H9 (cell line): Measurements from ENCODE around the gene NR0B2. TPM values are rescaled to one million over a fixed set of nuclear protein-coding genes. Genes with fewer than 3 reads are reported as not detected.
"Not testable (repeated sequence)": the region's sequence is repeated elsewhere in the genome, so short reads cannot be mapped to it uniquely, and the experiment has no call there.

ENCODE experiments used
- DNase-seq: peaks from one replicate; pipeline ENCODE4 v3.0.0-alpha.2; 2017
- H2AFZ ChIP-seq: one replicate; pipeline ENCODE4 v1.6.1; 2013; ENCODE audit warnings: mild to moderate bottlenecking, low read length, control low read depth, moderate library complexity
- H2AK5ac ChIP-seq: 2 replicates; pipeline ENCODE4 v1.6.1; 2013; ENCODE audit warnings: low read length, control low read depth, mixed read lengths; ENCODE audit not compliant: insufficient read length
- H2BK120ac ChIP-seq: one replicate; pipeline ENCODE4 v1.6.1; 2013; ENCODE audit warnings: low read depth, mild to moderate bottlenecking, low read length, control low read depth, inconsistent platforms; ENCODE audit not compliant: poor library complexity, severe bottlenecking
- H2BK12ac ChIP-seq: 2 replicates; pipeline ENCODE4 v1.6.1; 2013; ENCODE audit warnings: low read length, control low read depth, mixed read lengths, low read depth; ENCODE audit not compliant: insufficient read length
- H2BK15ac ChIP-seq: 2 replicates; pipeline ENCODE4 v1.6.1; 2013; ENCODE audit warnings: low read depth, low read length, control low read depth
- H2BK20ac ChIP-seq: one replicate; pipeline ENCODE4 v1.6.1; 2013; ENCODE audit warnings: low read depth, mild to moderate bottlenecking, low read length, control low read depth, inconsistent platforms; ENCODE audit not compliant: poor library complexity, severe bottlenecking
- H2BK5ac ChIP-seq: 2 replicates; pipeline ENCODE4 v1.6.1; 2013; ENCODE audit warnings: low read length, control low read depth, mixed read lengths; ENCODE audit not compliant: insufficient read length
- H3K14ac ChIP-seq: 2 replicates; pipeline ENCODE4 v1.6.1; 2013; ENCODE audit warnings: low read length, control low read depth; ENCODE audit not compliant: insufficient read depth
- H3K18ac ChIP-seq: 2 replicates; pipeline ENCODE4 v1.6.1; 2013; ENCODE audit warnings: low read depth, mild to moderate bottlenecking, mixed read lengths, low read length, control low read depth; ENCODE audit not compliant: insufficient read length
- H3K23ac ChIP-seq: 2 replicates; pipeline ENCODE4 v1.6.1; 2013; ENCODE audit warnings: low read length, control low read depth, mixed read lengths, low read depth; ENCODE audit not compliant: insufficient read length
- H3K23me2 ChIP-seq: 2 replicates; pipeline ENCODE4 v1.6.1; 2013; ENCODE audit warnings: low read depth, mild to moderate bottlenecking, mixed read lengths, low read length, control low read depth; ENCODE audit not compliant: insufficient read length, poor library complexity, severe bottlenecking
- H3K27ac ChIP-seq: 2 replicates; pipeline ENCODE4 v1.5.1; 2013; ENCODE audit warnings: low read length, control low read depth, mixed read lengths, low read depth; ENCODE audit not compliant: insufficient read length
- H3K27me3 ChIP-seq: 2 replicates; pipeline ENCODE4 v1.6.1; 2013; ENCODE audit warnings: low read length, control low read depth, inconsistent platforms; ENCODE audit not compliant: insufficient read depth
- H3K4ac ChIP-seq: 2 replicates; pipeline ENCODE4 v1.6.1; 2013; ENCODE audit warnings: low read depth, mild to moderate bottlenecking, control low read depth, inconsistent platforms, low read length, moderate library complexity
- H3K4me1 ChIP-seq: 2 replicates; pipeline ENCODE4 v1.6.1; 2013; ENCODE audit warnings: low read length, control low read depth, inconsistent platforms; ENCODE audit not compliant: insufficient read depth
- H3K4me2 ChIP-seq: 2 replicates; pipeline ENCODE4 v1.6.1; 2013; ENCODE audit warnings: low read length, control low read depth, mixed read lengths; ENCODE audit not compliant: insufficient read length, insufficient read depth
- H3K56ac ChIP-seq: 2 replicates; pipeline ENCODE4 v1.6.1; 2013; ENCODE audit warnings: low read depth, mild to moderate bottlenecking, mixed read lengths, low read length, control low read depth; ENCODE audit not compliant: insufficient read length
- H3K79me1 ChIP-seq: 2 replicates; pipeline ENCODE4 v1.6.1; 2013; ENCODE audit warnings: low read depth, mild to moderate bottlenecking, moderate library complexity, low read length, control low read depth, inconsistent platforms; ENCODE audit not compliant: insufficient read depth, poor library complexity, severe bottlenecking
- H3K79me2 ChIP-seq: 2 replicates; pipeline ENCODE4 v1.6.1; 2013; ENCODE audit warnings: low read length, control low read depth, inconsistent platforms; ENCODE audit not compliant: insufficient read depth
- H3K9ac ChIP-seq: 2 replicates; pipeline ENCODE4 v1.6.1; 2013; ENCODE audit warnings: low read length, control low read depth, mixed read lengths; ENCODE audit not compliant: insufficient read length; ENCODE audit errors: extremely low read depth
- H3K9me3 ChIP-seq: one replicate; pipeline ENCODE4 v1.6.1; 2013; ENCODE audit warnings: low read depth, low read length, inconsistent platforms; ENCODE audit not compliant: control insufficient read depth
- H3T11ph ChIP-seq: one replicate; pipeline ENCODE4 v1.6.1; 2013; ENCODE audit warnings: mild to moderate bottlenecking, low read length, control low read depth, inconsistent platforms
- H4K20me1 ChIP-seq: one replicate; pipeline ENCODE4 v1.6.1; 2013; ENCODE audit not compliant: control insufficient read depth, insufficient read length, insufficient read depth
- H4K5ac ChIP-seq: 2 replicates; pipeline ENCODE4 v1.6.1; 2013; ENCODE audit warnings: low read depth, mild to moderate bottlenecking, mixed read lengths, low read length, control low read depth; ENCODE audit not compliant: insufficient read length
- H4K8ac ChIP-seq: replicated peaks from 2 replicates; pipeline ENCODE4 v1.6.1; 2013; ENCODE audit warnings: low read length, control low read depth, mixed read lengths, low read depth; ENCODE audit not compliant: insufficient read length
- H4K91ac ChIP-seq: 2 replicates; pipeline ENCODE4 v1.6.1; 2013; ENCODE audit warnings: low read depth, mild to moderate bottlenecking, moderate library complexity, mixed read lengths, low read length, control low read depth; ENCODE audit not compliant: insufficient read length
- H3K27ac Mint-ChIP-seq, 3 experiments: 2 replicates in 2 of 3; 3 replicates in 1 of 3; pipeline ENCODE4 v1.8.0; 2020 to 2021; ENCODE audit warnings: mixed read lengths in 3 of 3, mild to moderate bottlenecking in 1 of 3, moderate library complexity in 1 of 3
- H3K27me3 Mint-ChIP-seq: 2 replicates; pipeline ENCODE4 v1.8.0; 2021; ENCODE audit warnings: low read depth, mild to moderate bottlenecking, moderate library complexity, mixed read lengths
- H3K36me3 Mint-ChIP-seq, 3 experiments: 2 replicates in 2 of 3; 3 replicates in 1 of 3; pipeline ENCODE4 v1.8.0; 2020 to 2021; ENCODE audit warnings: low read depth in 3 of 3, mixed read lengths in 3 of 3; ENCODE audit not compliant: insufficient read depth in 1 of 3
- H3K4me1 Mint-ChIP-seq, 2 experiments: 2 replicates each; pipeline ENCODE4 v1.8.0; 2020; ENCODE audit warnings: mixed read lengths in 2 of 2
- H3K4me3 Mint-ChIP-seq, 2 experiments: 2 replicates in 1 of 2; 3 replicates in 1 of 2; pipeline ENCODE4 v1.8.0; 2020 to 2021; ENCODE audit warnings: mild to moderate bottlenecking in 2 of 2, mixed read lengths in 2 of 2, moderate library complexity in 1 of 2
- H3K9me3 Mint-ChIP-seq, 2 experiments: 2 replicates in 1 of 2; 3 replicates in 1 of 2; pipeline ENCODE4 v1.8.0; 2020; ENCODE audit warnings: mild to moderate bottlenecking in 2 of 2, mixed read lengths in 2 of 2, moderate library complexity in 1 of 2
- WGBS: extraction: QIAGEN DNeasy Blood & Tissue Kit; methylation state at CpG from one replicate; pipeline ENCODE4 v1.1.7; 2013; ENCODE audit warnings: missing lambda C conversion rate, low lambda C conversion rate, mixed read lengths; ENCODE audit not compliant: insufficient read length; ENCODE audit errors: extremely low coverage; 5-methylcytosine and 5-hydroxymethylcytosine counted together
- total RNA-seq: library from RNA; stranded (reverse); gene quantifications from 2 replicates; pipeline ENCODE4 v1.2.1, GENCODE V29; 2021
- TF ChIP-seq, protein P1 (sequence below): fragments of 200-600 bp; sonication (generic); conservative IDR thresholded peaks from 3 replicates; pipeline ENCODE4 v1.8.0; 2021; ENCODE audit warnings: antibody characterized with exemption, mild to moderate bottlenecking

NR0B2 gene
- total RNA-seq, 1 experiment from 2014 or later: not detected

DNA sequence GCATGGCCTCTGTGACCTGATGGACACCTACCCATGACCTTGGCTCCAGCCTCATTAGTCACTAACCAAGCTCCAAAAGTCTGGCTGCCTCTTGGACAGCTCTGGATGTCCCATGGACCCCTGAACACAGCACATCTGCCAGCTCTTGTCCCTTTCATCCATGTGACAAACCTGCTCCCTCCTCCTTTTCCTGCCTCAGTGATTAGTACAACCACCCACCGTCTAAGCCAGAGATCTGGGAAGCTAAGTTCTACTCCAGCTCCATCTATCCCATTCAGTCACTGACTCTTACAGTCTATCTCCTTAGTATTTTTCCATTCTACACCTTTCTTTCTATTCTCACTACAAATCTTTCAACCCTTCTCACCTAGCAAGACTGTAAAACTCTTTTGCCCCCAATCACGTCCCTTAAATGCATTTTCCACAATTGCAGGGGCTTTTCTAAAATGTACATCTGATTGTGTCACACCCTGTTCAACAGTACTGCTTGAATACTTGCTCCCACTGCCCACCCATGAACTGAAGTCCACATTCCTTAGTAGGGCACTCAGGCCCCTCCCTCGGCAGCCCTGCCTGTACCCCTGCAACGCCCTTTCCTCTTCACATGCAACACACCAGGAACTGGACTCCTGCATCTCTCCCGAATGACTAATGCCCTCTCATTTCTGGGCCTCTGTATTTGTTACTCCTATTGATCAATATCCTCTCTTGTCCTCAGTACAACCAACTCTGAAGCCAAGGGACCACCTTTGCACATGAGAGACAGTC lies 30.9 kb downstream of the NR0B2 start:
- H2BK5ac ChIP-seq: no peak overlapping the region
- no peak overlapping the region for H3K4me2 ChIP-seq
- no peaks in the 10 kb centered on the region for H3K79me2 ChIP-seq
- H3K23me2 ChIP-seq: no peaks in the 10 kb centered on the region
- H4K5ac ChIP-seq: no peak overlapping the region
- no peaks in the 10 kb centered on the region for H3K79me1 ChIP-seq
- H3K27me3 ChIP-seq: no peaks in the 10 kb centered on the region; the same call in 1 of the 2 replicates
- Mint-ChIP-seq H3K4me3 (no peak overlapping the region), H3K9me3 (no peaks in the 10 kb centered on the region), H3K27me3 (no peaks in the 10 kb centered on the region), H3K36me3 (peaks cover 28 to 77% (median 61%) of the 10 kb centered on the region in 3 experiments; a peak in 6 of 7 replicates), H3K27ac (peak overlapping the region in 1 of 3 experiments; percentile 2; a peak in 2 of 7 replicates), H3K4me1 (no peaks in the 10 kb centered on the region)
- H3K18ac ChIP-seq: no peak overlapping the region
- H3K9ac ChIP-seq: no peak overlapping the region
- no peaks in the 10 kb centered on the region for H3K4me1 ChIP-seq
- no peaks in the 10 kb centered on the region for H3K9me3 ChIP-seq
- no peaks in the 10 kb centered on the region for H4K20me1 ChIP-seq
- no peak overlapping the region for H2AFZ ChIP-seq
- TF ChIP-seq, protein P1, sequence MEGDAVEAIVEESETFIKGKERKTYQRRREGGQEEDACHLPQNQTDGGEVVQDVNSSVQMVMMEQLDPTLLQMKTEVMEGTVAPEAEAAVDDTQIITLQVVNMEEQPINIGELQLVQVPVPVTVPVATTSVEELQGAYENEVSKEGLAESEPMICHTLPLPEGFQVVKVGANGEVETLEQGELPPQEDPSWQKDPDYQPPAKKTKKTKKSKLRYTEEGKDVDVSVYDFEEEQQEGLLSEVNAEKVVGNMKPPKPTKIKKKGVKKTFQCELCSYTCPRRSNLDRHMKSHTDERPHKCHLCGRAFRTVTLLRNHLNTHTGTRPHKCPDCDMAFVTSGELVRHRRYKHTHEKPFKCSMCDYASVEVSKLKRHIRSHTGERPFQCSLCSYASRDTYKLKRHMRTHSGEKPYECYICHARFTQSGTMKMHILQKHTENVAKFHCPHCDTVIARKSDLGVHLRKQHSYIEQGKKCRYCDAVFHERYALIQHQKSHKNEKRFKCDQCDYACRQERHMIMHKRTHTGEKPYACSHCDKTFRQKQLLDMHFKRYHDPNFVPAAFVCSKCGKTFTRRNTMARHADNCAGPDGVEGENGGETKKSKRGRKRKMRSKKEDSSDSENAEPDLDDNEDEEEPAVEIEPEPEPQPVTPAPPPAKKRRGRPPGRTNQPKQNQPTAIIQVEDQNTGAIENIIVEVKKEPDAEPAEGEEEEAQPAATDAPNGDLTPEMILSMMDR: no peak
- H4K8ac ChIP-seq: no peak overlapping the region
- no peak overlapping the region for H3K27ac ChIP-seq
- no peak overlapping the region for H3K23ac ChIP-seq
- no peak overlapping the region for H4K91ac ChIP-seq
- H2BK15ac ChIP-seq: no peak overlapping the region
- no peak for DNase-seq
- no peak overlapping the region for H2BK120ac ChIP-seq
- H2BK12ac ChIP-seq: no peak overlapping the region
- H2BK20ac ChIP-seq: no peak overlapping the region
- no peak overlapping the region for H3K4ac ChIP-seq
- H2AK5ac ChIP-seq: no peak overlapping the region
- WGBS: 100% methylated on average over 1 of the region's 5 CpGs
- H3K56ac ChIP-seq: no peak overlapping the region
- H3T11ph ChIP-seq: no peak overlapping the region
- H3K14ac ChIP-seq: no peak overlapping the region

DNA sequence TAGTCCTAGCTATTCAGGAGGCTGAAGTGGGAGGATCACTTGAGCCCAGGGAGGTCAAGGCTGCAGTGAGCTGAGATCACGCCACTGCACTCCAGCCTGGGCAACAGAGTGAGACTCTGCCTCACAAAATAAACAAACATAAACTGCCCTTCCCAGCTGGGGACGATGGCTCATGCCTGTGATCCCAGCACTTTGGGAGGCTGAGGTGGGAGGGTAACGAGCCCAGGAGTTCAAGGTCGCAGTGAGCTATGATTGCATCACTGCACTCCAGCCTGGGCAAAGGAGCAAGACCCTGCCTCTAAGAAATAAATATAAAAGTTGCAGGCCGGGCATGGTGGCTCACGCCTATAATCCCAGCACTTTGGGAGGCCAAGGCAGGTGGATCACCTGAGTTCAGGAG lies 32.2 kb downstream of the NR0B2 start:
- not testable (repeated sequence) for H4K5ac ChIP-seq, H3K23ac ChIP-seq, H3K4me1 Mint-ChIP-seq, H4K20me1 ChIP-seq, H3K56ac ChIP-seq, H3T11ph ChIP-seq, H3K14ac ChIP-seq, H4K8ac ChIP-seq, H3K4me3 Mint-ChIP-seq, H3K27me3 Mint-ChIP-seq, H3K4me2 ChIP-seq, H2BK5ac ChIP-seq, H3K23me2 ChIP-seq, H2AK5ac ChIP-seq, H4K91ac ChIP-seq, H2BK20ac ChIP-seq, H3K4me1 ChIP-seq, H3K9me3 ChIP-seq, H3K27me3 ChIP-seq, H3K18ac ChIP-seq, H2BK120ac ChIP-seq, H3K4ac ChIP-seq, H3K27ac ChIP-seq, DNase-seq, H3K9ac ChIP-seq, H2BK12ac ChIP-seq, H3K9me3 Mint-ChIP-seq, H3K27ac Mint-ChIP-seq, H2BK15ac ChIP-seq, H2AFZ ChIP-seq, H3K79me1 ChIP-seq, H3K79me2 ChIP-seq
- H3K36me3 Mint-ChIP-seq: peaks cover 24 to 69% (median 56%) of the 10 kb centered on the region in 3 experiments; a peak in 6 of 7 replicates
- no CpG with 5 or more reads among the region's 6 CpGs for whole genome bisulfite sequencing
